GM19328 (cell line): ENCODE data around the gene MYO10.

Source experiments
- ATAC-seq: cut with Tn5 transposase; IDR thresholded peaks from one replicate; pipeline ENCODE4 v1.9.1; 2021; ENCODE audit warnings: mild to moderate bottlenecking, moderate library complexity; ENCODE audit not compliant: unreplicated experiment

MYO10 gene

DNA sequence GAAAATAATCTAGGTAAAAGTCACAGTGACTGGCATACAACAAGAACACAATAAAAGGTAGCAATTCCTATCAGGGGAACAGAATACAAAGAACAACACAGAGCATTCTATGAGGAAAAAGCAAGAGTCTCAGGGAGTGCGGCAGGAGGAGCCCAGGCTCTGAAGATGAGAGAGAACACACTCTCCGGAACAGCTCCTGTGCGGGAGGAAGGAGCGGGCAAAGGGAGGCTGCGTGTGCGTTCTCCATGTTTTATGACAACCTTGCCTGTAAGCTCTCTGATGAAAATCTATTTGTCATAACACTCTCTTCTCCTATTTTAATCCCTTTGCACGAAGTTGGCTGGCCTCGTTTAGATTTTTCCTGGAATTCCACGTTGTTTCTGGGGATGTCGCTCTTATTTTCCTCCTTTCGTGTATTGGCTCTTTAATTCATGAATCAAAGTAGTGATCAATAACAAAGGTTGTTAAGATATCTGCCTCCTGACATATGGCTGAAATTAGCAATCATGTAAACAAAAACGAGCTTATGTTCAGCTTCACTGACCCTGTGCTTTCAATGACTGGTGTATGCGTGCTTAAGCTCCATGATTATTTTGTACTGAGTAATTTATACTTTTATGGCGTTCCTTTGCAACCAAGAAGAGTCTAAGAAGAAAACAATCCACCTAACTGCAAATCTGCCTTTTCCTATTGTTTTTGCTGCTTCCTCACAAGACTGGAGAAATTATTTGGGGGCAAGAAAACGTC, 109.5 kb downstream of the MYO10 start:
- no peak for ATAC-seq

DNA sequence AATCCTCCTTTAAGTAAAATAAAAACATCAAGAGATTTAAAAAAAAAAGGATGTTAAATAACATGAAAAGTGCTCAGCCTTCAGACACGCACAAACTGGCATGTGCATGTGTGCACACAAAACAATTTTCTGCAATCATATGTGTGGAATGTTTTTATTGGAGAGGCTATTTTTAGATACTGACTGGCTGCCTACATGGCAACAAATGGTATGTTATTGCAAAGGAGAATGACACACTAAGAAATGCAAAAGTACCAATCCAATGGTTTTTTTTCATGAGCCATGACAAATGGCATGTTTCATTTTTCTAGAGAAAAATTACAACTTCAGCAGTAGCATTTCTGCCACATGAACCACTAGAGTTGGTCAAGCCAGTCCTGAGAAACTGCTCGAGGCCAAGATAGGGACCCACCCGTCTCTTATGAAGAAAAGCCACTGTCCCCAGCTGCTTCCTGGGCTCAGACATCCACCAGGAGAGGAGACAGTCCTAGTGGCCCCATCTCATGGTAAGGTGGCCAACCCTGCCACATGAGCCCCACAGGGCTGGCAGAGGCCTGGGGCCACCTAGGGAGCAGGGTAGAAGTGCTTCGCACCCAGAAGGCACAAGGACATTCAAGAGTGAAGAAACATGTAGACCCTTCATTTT, 116.4 kb downstream of the MYO10 start:
- ATAC-seq, result no peak

DNA sequence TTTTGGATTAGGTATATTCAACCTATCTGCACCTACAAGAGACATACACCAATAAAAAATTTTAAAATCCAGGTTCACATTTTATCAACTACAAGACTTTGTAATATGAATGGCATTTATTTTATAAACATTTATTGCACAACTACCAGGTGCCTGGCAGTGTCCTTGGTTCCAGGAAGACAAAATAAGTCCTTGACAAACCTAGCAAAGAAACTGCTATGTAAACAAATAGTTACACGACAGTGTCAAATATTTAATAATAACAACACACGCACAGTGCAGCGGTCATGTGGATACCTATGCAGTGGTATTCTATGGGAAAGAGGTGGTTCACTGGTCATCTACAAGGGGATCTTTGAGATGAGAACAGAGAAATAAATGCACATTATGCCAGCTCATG, 120.7 kb downstream of the MYO10 start:
- ATAC-seq, result no peak

DNA sequence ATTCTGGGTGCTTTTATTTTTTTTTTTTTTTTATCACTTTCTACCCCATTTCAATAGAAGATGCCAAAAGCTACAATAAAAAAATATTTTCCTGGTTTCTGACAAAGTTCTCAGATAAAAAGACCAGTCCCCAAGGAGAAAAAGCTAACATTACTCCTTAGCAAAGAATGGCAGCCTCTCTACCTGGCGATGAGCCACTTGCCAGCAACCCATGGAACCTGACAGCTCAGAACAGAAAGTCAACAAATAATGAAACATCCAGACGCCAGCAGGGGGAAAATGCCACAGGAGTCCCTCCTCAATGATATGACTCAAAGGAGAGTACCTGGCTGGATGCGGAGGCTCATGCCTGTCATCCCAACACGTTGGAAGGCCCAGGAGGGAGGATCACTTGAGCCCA, 123.2 kb downstream of the MYO10 start:
- no peak for ATAC-seq

DNA sequence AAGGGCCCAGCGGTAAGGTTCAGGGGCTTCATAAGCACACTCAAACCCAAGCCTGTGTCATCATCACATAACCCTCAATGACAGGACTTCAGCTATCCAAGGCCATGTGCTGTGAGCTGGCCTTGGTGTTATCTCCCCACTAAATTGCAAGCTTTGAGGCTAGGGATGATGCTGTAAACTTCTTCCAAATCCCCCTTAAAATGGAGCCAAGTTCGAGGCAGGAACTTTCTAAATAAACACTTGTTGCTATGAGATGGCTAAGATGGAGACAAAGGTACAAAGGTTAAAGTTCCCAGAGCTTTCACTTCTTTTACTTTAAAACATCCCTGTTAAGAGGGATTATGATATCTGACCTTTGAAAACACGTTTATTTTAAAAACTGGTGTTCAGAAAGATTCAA, 123.6 kb downstream of the MYO10 start:
- no peak for ATAC-seq

DNA sequence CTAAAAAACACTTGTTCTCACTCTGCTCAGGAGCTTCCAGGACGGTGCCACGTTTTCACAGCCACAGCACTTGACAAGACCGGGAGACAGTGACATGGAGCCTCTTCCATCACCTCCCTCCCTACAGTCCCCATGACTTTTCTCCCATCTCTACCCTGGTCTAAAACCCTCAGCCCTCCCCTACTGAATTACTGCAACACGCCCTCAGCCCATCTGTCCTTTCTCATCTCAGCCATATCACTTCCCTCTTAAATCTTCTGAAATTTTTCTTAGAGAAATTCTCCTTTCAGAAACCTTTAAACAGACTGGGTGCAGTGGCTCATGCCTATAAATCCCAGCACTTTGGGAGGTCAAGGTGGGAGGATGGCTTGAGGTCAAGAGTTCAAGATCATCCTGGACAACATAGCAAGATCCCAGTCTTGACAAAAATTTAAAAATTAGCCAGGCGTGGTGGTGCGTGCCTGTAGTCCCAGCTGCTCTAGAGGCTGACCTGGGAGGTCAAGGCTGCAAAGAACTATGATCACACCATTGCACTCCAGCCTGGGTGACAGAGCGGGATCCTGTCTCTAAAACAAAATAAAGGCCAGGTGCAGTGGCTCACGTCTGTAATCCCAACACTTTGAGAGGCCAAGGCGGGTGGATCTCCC, 125.8 kb downstream of the MYO10 start:
- ATAC-seq, result no peak

DNA sequence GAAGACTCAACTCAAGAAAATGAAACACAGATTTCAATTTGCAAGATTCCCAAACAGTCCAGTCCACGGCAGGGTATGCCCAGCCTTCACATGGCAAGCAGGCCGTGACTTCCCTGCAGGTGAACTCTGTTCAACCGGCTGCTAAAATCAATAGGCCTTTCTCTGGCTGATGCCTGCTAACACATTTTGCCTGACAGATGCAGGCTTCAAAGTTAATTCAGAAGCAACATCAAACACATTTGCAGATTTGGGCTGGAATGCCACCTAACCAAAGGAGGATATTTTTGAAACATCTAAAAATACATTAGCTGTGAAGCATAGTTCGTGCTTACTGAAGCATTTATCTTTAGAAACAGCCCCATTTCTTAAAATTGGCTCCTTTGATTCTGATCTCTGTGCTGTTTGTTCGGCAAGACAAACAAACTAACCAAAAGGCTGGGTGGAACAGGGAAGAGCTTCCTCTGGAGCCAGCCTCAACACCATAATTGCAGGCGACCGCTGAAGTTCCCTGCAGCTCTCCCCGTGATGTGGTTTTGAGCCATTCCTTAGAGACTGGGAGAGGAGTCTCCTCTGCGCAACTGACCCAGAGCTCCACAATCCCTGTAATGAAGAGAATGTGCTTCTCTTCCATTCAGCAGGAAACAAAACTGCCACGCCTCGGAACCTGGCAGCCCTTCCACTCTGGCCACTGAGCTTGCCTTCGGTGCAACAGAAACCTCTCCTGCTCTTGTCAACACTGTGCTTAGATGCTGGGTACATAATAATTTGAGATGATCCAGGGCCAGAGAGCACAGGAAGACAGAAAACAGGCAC, 126.5 kb downstream of the MYO10 start:
- ATAC-seq, result no peak

DNA sequence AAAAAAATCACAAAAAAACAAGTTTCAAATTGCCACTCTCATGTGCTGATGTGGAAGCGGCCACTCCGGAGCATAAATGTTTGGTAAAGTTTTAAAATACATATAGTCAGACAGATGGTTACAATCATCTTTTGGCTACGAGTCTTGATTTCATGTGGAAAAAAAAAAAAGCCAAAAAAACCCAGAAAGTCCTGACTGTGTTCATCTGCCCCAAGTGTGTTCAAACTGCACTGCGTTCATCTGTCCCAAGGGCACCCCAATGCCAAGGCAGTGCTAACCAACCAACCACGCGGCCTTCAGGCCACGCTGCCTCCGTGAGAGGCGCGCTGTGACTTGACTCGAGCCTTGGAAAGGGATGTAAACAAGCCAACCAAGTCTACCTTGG, 127.1 kb downstream of the MYO10 start:
- no peak for ATAC-seq

DNA sequence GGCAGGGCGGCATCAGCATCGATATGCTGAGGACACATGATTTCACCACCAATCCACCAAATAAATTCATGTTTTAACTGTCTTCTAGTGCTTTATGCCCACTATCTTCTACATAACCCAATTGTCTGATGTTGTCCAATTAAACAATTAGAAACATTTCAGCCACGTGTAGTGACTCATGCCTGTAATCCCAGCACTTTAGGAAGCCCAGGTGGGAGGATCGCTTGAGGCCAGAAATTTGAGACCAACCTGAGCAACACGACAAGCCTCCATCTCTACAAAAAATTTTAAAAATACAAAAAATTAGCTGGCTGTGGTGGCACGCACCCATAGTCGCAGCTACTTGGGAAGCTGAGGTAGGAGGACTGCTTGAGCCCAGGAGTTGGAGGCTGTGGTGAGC, 128.1 kb downstream of the MYO10 start:
- no peak for ATAC-seq

DNA sequence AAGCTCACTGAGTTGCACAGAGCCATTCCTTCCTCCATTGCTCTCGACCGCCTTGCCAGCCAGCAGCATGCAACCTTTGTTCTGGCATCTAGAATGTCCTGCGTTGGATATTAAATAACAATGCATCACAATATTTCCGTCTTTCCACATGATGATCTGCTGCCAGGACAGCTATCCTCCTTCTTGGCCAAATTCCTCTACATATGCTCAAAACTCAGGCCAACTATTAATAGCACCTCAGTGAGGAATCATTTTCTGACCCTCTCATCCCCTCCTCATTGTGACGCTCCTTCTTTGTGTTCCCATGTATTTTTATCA, 128.6 kb downstream of the MYO10 start:
- no peak for ATAC-seq

DNA sequence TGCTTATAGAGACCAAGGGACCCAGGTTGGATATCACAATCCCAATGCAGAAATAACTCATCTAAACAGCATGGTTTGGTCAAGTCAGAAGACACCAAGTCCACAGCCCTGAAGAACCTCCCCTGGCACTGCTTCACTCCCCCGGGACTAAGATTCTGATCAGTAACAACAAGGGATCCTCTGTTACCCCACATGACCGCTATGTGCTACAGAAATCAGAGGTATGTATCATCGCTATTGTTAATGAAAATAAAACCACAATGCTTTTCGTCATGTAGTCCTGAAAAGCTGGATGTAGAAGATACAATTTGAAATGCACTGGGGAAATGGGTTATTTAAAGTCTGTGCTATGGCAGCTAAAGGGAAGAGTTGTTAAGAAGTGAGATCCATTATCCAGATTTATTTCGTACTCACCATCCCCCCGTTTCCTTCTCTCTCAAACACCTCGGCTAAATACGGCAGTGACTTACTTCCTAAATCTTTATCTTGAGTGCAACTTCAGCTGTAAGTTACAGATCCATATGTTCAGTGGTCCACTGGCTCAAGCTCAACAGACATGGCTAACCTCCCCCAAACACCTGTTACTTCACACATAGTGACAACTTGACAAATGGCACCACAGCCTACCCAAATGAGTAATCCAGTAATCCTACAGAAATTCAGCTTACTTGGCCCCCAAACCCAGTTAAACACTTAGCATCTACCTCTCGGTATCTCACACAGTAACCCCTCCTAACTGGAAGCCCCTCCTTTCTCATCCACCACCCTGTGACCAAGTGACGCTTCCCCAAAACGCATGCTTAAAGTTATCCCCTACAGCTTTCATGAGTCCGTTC, 129.2 kb downstream of the MYO10 start:
- no peak for ATAC-seq

DNA sequence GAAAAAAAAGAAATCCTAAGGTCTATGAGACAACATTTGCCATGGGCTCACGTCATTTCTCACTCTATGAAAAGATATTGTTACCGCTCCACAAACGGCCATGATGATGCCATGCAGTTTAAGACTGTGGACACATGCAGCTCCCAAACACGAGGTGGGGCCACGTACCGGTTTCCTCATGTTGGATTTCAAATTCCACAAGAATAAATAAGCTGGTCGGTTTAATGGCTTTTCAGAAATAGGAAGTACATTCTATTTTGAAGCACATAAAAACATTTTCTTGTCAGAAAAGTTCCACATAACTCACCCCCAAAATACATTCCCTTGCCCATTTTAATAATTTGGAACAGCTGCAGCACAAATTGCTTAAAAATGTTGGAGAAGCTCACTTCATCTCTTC, 130.6 kb downstream of the MYO10 start:
- ATAC-seq, result no peak

DNA sequence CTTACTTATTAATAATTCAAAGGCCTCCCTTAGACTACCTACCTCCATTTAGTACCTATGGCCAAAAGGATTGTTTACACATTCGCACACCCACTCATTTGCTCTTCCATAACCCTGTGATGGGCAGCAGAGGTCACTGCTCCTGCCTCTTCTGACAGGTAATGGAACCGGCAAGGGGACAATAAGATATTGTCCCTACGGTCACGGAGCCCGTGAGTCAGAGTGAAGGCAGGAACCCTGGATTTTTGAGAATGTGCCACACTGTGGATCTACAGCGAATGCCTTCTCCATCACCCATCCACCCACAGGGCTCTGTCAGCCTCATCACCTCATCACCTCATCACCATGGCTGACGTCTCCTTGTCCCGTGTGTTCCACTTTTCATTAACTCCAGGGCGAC, 132.3 kb downstream of the MYO10 start:
- ATAC-seq, result no peak

DNA sequence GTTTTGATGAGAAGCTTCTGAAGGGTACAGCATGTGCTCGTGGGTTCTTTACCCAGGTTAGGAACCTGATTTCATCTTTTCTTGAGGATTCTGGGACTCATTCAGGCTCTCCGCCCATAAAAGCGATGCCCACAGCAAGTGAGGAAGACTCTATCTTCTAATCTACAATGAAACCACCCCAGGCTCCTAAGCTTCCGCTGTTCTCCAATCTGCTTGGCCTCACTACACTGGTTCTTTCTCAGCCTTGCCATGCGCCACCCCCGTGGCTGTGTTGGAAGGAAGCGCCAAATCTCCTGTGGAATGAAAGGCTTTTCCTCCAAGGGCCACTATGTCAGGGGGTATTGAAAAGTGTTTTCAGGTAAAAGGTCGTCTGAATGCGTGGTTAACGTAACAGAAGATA, 135.6 kb downstream of the MYO10 start:
- no peak for ATAC-seq

DNA sequence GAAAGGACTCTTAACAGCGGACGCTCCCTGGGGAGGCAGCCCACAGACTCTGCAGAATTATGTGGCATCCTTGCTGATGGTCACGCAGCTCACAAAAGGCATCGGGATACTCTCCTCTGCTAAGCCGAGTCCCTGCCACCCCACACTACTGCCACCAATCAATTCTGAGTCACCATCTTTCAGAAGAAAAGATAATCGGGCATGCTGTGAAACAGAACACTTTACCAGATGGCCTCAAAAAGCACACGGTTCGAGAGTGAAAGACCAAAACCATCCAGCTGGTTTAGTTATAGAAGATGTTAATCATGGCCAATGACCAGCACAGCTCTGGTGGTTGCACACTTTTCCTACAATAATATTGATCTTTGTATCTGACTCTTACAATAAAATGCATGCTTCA, 136.3 kb downstream of the MYO10 start:
- no peak for ATAC-seq

DNA sequence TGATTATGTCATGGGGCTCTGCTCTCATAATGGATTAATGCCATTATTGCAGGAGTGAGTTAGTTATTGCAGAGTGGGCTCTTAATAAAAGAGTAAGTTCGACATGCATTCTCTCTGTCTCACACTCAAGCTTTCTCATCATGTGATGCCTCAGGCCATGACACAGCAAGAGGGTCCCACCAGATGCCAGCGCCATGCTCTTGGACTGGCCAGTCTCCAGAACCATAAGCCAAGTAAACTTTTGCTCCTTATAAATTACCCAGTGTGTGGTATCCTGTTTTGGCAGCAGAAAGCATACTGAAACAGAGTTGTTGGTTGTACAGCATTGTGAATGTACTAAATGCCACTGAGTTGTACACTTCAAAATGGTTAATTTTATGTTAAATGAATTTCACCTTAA, 138.1 kb downstream of the MYO10 start:
- ATAC-seq, result no peak

DNA sequence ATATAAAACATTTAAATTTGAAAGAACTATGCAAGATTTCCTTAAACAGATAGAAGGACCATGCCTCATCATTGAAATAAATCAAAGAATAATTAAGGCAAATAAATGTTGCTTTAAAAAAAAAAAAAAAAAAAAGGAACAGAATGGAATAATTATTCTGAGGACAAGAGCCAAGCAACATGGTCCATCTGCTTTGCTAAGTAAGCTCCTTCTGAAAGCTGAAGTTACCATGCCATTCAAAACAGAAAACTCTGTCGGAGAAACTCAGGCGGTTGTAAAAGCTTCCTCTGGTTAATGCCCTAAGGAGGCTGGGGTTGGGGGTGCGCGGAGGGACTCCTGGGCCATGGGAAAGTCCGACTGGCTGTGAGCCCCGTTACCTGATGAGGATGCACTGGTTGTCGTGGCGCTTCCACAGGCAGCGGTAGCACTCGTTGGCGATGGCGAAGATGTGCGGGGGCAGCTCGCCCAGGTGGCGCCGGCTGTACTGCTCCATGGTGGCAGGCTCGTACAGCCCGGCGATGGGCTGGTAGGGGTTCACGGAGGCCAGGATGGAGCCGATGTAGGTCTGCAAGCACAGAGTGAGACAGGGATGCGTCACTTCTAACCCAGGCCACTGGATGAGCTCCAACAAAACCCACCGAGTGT, 141.7 kb downstream of the MYO10 start:
- no peak for ATAC-seq

DNA sequence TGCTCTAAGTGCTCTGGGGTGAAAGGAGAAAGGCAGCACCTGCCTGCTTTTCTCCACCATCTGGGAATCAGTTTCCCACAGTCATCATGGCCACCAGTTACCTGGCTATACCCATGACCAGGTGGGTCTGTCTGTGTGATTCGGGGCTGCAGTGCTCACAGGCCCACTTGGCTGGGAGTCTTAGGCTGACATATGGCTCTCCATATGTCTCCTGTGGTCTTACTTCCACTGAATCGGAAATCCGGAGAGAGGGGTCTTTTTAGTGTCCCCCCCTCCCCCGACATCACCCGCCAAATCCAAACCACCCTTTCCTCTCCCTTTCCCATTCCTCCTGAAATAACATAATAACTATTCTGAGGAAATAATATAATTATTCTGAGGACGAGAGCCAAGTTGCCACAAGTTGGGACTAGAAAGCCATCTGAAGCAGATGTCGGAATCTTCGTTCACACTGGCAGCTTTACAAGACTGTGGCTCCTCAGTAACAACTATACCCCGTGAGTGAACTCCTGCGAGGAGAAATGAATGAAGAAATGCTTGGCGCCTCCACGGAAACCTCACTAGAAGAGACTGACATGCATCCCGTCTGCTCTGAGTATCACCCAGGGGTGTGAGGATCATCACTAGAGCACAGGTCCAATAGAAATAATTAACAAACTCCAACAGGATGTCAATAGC, 143.4 kb downstream of the MYO10 start:
- ATAC-seq, result no peak

DNA sequence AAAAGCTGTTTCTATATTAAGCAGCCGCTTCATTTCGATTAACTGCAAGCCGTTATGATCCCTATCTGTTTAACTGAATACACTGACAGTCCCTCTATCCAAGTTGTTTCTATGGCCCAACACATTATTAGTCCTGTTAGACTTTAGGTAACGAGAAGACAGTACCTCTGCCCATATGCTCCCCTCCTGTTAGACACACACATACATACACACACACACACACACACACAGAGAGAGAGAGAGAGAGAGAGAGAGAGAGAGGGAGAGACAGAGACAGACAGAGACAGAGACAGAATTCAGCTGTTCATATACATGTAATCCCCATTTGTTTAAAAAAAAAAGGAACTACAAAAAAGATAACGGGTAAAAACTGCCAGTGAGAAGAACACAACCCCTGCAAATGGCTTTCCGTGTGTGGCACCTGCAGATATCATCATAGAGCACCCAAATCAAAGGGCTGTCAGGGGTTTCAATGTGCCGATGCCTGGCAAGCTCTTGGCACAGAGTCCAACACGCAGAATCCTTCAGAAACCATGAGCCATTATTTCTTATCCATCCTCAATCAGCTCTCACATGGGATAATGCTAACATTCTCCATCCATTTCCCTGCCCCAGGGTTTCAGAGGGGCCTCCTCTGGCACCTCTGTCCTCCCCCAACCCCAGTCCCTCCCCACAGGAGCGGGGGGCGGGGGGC, 144.0 kb downstream of the MYO10 start:
- ATAC-seq, result no peak
